ENCODE results near the gene TEX28. TPM values are rescaled to one million over a fixed set of nuclear protein-coding genes. Genes with fewer than 3 reads are reported as not detected.
"Not testable (repeated sequence)": the region's sequence is repeated elsewhere in the genome, so short reads cannot be mapped to it uniquely, and the experiment has no call there.

TEX28 gene
- total RNA-seq, 2 donors from 2014 or later = not detected

GRCh38 chrX:154263072-154263471 lies 31.9 kb downstream of the TEX28 start:
- intact Hi-C loops (cut with DNase I, micrococcal nuclease); DNase-seq; ATAC-seq: not testable (repeated sequence)

DNA sequence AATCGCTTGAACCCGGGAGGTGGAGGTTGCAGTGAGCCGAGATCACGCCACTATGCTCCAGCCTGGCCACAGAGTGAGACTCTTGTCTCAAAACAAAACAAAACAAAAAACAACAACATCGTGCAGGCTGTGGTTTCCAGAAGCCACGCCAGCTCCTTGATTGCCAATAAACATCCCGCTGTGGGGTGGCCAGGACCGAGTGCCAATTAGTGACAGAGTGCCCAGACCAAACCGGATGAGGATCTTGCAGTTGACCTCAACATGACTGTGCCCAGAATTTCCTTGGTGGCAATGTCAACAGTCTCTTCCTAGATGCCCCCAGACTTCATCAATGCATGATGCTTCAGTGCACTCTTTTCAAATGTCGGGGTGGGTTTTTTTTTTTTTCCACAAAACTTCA lies 36.2 kb downstream of the TEX28 start:
- DNase-seq; intact Hi-C loops (cut with DNase I, micrococcal nuclease); ATAC-seq: not testable (repeated sequence)

GRCh38 chrX:154257282-154257681 lies 37.6 kb downstream of the TEX28 start, which contains the start of gene OPN1MW3:
Gene OPN1MW3, plus strand, starts transcription at chrX:154257582. Its CDS starts 38 bp downstream, at chrX:154257620.
- DNase-seq; ATAC-seq; intact Hi-C loops (cut with DNase I, micrococcal nuclease): not testable (repeated sequence)

GRCh38 chrX:154248076-154248475 lies 46.8 kb downstream of the TEX28 start:
- intact Hi-C loops (cut with DNase I, micrococcal nuclease); ATAC-seq; DNase-seq: not testable (repeated sequence)

DNA sequence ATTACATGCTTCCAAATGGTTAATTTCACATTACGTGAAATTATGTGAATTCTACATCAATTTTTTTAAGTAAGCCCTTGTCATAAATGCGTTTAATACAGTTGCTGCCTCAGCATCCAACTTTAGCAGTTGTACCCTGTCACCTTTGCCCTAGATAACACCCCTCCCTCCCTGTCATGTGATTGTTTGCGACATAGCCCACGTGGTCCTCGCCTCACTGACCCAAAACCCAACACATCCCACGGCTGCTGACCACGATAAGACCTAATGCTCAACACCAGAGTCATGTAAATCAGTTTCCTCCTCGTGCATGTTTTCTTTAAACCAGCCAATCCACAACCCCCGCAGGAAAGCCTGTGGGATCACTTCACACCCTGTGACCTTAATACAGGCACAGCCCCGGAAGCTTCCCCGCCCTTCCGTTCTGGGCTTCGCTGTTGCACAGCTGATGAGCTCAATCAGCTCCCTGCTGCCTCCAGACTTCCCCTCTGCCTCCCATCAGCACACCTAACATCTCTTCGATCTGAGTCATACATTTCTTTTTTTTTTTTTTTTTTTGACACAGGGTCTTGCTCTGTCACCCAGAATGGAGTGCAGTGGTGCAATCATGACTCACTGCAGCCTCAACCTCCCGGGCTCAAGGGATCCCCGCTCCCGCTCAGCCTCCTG lies 47.4 kb downstream of the TEX28 start:
- ATAC-seq = peak; percentile 38
- DNase-seq; intact Hi-C loops (cut with DNase I, micrococcal nuclease): not testable (repeated sequence)

DNA sequence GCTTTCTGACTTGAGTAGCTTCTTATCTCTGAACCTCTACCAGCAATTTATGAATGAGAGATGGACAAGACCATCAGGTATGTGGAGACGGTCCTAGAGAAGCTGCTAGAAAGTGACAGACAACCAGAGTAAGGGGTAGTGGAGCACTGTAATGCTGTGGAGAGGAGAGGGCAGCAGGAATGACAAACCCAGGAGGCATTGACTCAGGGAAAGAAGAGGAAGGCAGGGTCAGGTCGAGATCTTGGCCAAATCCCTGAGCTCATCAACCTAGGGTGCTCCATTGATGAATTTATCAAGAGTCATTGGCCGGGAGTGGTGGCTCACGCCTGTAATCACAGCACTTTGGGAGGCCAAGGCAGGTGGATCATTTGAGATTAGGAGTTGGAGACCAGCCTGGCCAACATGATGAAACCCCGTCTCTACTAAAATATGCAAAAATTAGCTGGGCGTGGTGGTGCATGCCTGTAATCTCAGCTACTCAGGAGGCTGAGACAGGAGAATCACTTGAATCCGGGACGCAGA lies 54.9 kb downstream of the TEX28 start:
- ATAC-seq; intact Hi-C loops (cut with DNase I, micrococcal nuclease); DNase-seq: not testable (repeated sequence)

DNA sequence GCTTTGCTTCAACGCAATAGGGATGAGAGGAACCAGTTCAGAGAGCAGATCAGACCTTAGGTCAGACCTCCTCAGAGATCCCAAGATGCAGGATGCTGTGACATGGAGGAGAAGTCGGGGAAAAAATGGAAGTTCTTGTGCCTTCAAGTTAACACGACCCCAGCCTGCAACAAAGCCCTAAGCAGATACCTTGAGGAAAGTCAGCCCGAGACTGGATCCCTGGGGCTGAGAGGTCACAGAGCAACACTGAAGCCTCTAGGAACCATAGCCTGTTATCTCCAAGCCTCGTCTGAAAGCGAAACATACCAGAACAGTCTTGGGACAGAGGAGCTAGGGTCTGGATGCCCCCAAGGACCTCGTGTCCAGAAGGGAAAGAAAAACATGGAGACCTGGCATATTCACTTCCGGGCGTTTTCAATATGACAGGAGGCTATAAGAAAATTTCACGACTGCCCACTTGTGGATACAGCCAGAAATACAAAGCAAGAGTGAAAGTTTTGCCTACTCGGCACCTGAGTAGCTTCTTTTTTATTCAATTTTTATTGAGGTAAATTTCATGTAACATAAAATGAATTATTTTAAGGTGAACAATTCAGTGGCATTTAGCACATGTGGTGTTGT lies 55.9 kb downstream of the TEX28 start:
- intact Hi-C loops (cut with DNase I, micrococcal nuclease); DNase-seq; ATAC-seq: not testable (repeated sequence)

GRCh38 chrX:154233620-154234019 lies 61.3 kb downstream of the TEX28 start:
- ATAC-seq; DNase-seq; intact Hi-C loops (cut with DNase I, micrococcal nuclease): not testable (repeated sequence)

DNA sequence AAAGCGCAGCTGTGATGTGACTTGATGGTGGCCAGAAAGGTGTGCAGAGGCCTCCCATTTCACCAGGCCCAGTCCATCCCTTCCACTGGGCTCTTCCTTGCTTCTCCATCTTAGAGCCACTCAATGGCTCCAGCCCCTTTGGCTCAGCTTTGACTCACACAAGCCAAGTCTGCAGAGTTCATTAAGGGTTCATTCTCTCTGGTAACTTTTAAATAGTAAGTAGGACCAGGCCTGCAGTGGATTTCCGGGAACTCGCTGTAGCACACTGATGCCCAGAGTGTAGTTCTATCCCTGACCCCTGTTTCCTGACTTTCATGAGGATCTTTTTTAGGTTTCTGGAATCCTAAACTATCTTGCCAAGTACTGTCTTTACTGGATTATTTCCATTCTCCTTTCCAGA lies 63.5 kb downstream of the TEX28 start:
- DNase-seq; ATAC-seq; intact Hi-C loops (cut with DNase I, micrococcal nuclease): not testable (repeated sequence)

GRCh38 chrX:154226706-154227105 lies 68.2 kb downstream of the TEX28 start:
- DNase-seq; intact Hi-C loops (cut with DNase I, micrococcal nuclease); ATAC-seq: not testable (repeated sequence)

GRCh38 chrX:154225292-154225691 lies 69.6 kb downstream of the TEX28 start:
- ATAC-seq; DNase-seq; intact Hi-C loops (cut with DNase I, micrococcal nuclease): not testable (repeated sequence)

Other genes starting within 250 kb of the TEX28 start
- gene MECP2, start 197.4 kb downstream of the TEX28 start, total RNA-seq = 10 to 100 TPM; 29.4 to 32.3 TPM
- gene OPN1LW, start 150.9 kb downstream of the TEX28 start, total RNA-seq = not detected
- not detected for gene OPN1MW, start 112.5 kb downstream of the TEX28 start, total RNA-seq
- gene OPN1MW2, start 75.4 kb downstream of the TEX28 start, total RNA-seq = not detected
- not detected for gene OPN1MW3, start 37.5 kb downstream of the TEX28 start, total RNA-seq
- gene TKTL1, start 671 bp upstream of the TEX28 start, total RNA-seq = not detected
- 100 to 1,000 TPM in 1 of 2 donors, 10 to 100 TPM in 1; 84.2 to 741 TPM for gene FLNA, start 79.5 kb upstream of the TEX28 start, total RNA-seq
- gene EMD, start 84.2 kb upstream of the TEX28 start, total RNA-seq = 10 to 100 TPM; 31.9 to 33.1 TPM
- gene RPL10, start 103.3 kb upstream of the TEX28 start, total RNA-seq = 1,000 to 10,000 TPM; 2,262 to 2,406 TPM
- gene DNASE1L1, start 114.1 kb upstream of the TEX28 start, total RNA-seq = 10 to 100 TPM; 23.4 to 26.8 TPM
- 10 to 100 TPM; 28.8 to 40.8 TPM for gene TAFAZZIN, start 116.4 kb upstream of the TEX28 start, total RNA-seq
- gene ATP6AP1, start 133.6 kb upstream of the TEX28 start, total RNA-seq = 100 to 1,000 TPM; 100 to 105 TPM
- gene GDI1, start 142.0 kb upstream of the TEX28 start, total RNA-seq = 10 to 100 TPM; 63.3 to 65.0 TPM
- 10 to 100 TPM; 44.4 to 56.7 TPM for gene FAM50A, start 149.0 kb upstream of the TEX28 start, total RNA-seq
- 10 to 100 TPM; 48.9 to 68.2 TPM for gene PLXNA3, start 163.2 kb upstream of the TEX28 start, total RNA-seq
- gene LAGE3, start 184.2 kb upstream of the TEX28 start, total RNA-seq = 10 to 100 TPM in 1 of 2 donors, 1 to 10 TPM in 1; 9.8 to 11.5 TPM
- 10 to 100 TPM; 30.5 to 34.5 TPM for gene UBL4A, start 191.5 kb upstream of the TEX28 start, total RNA-seq
- 10 to 100 TPM; 23.8 to 30.0 TPM for gene SLC10A3, start 195.5 kb upstream of the TEX28 start, total RNA-seq
- 10 to 100 TPM; 64.3 to 75.0 TPM for gene FAM3A, start 221.1 kb upstream of the TEX28 start, total RNA-seq

Data from left colon (tissue), 2 donors.